Sigmoid colon (tissue), 7 donors: ENCODE data around the gene RPLP2. TPM values are rescaled to one million over a fixed set of nuclear protein-coding genes. Genes with fewer than 3 reads are reported as not detected.

Experiments used
- DNase-seq: peaks from one replicate; pipeline ENCODE4 v3.0.0-alpha.2; 2019
- H3K27ac ChIP-seq, 4 donors: fragments of 200-600 bp; sonication (generic); one replicate each; pipeline ENCODE4 v1.5.1; 2016 to 2019; ENCODE audit warnings: mild to moderate bottlenecking in 1 of 4
- H3K27me3 ChIP-seq, 3 donors: fragments of 200-600 bp; sonication (generic); one replicate each; pipeline ENCODE4 v1.5.1; 2019; ENCODE audit warnings: mild to moderate bottlenecking in 1 of 3
- H3K36me3 ChIP-seq, 4 donors: fragments of 200-600 bp; sonication (generic); one replicate each; pipeline ENCODE4 v1.5.1; 2016 to 2019
- H3K4me1 ChIP-seq, 4 donors: fragments of 200-600 bp; sonication (generic); one replicate each; pipeline ENCODE4 v1.5.1; 2017 to 2019
- H3K4me3 ChIP-seq, 4 donors: fragments of 200-600 bp; sonication (generic); one replicate each; pipeline ENCODE4 v1.5.1; 2017 to 2019; ENCODE audit warnings: mild to moderate bottlenecking in 2 of 4, moderate library complexity in 1 of 4
- H3K9me3 ChIP-seq, 4 donors: fragments of 200-600 bp in 3 of 4; sonication (generic) in 3 of 4; one replicate each; pipeline versions ENCODE4 v1.5.1 to v1.6.1; 2013 to 2019
- CTCF ChIP-seq, 4 experiments: fragments of 450-650 bp in 3 of 4; fragments of 200-600 bp in 1 of 4; IDR thresholded peaks; one replicate each; pipeline ENCODE4 v1.5.1; 2016 to 2019; ENCODE audit warnings: antibody characterized with exemption in 4 of 4, mild to moderate bottlenecking in 3 of 4, moderate library complexity in 2 of 4
- EP300 ChIP-seq, 4 donors: sonication (generic); formaldehyde crosslinking; IDR thresholded peaks; one replicate each; pipeline ENCODE4 v1.6.1; 2017; ENCODE audit warnings: antibody characterized with exemption in 4 of 4
- POLR2A ChIP-seq, 2 donors: fragments of 450-650 bp; IDR thresholded peaks; one replicate each; pipeline ENCODE4 v1.6.1; 2016; ENCODE audit warnings: antibody characterized with exemption in 2 of 2, mild to moderate bottlenecking in 2 of 2, moderate library complexity in 2 of 2
- POLR2AphosphoS5 ChIP-seq, 4 donors: sonication (generic); formaldehyde crosslinking; IDR thresholded peaks; one replicate each; pipeline ENCODE4 v1.6.1; 2017; ENCODE audit warnings: antibody characterized with exemption in 4 of 4
- WGBS, 2 donors: extraction: QIAGEN DNeasy Blood & Tissue Kit; methylation state at CpG; one replicate each; pipeline ENCODE4 v1.1.7; 2013; 5-methylcytosine and 5-hydroxymethylcytosine counted together
- intact Hi-C: fragments of 100-400 bp; cut with DNase I; formaldehyde crosslinking; loops from one replicate; pipeline ENCODE4 v1.15.1; 2023
- polyA plus RNA-seq, 3 donors: library from polyadenylated mRNA; stranded (reverse); fragments of 200-250 nt; gene quantifications; one replicate each; pipeline ENCODE4 v1.2.3, GENCODE V29; 2013
- total RNA-seq, 4 donors: library from RNA; depleted of rRNA; stranded (reverse); fragments of >200 nt; gene quantifications; one replicate each; pipeline ENCODE4 v1.1.0, GENCODE V29; 2016
- donor health status: healthy with polysubstance abuse.
- donor health status: Bipolar disorder and iron deficiency.
- donor health status: healthy.

Gene RPLP2
- total and polyA plus RNA-seq, 7 donors = 405 to 2,533 (median 632) TPM

DNA sequence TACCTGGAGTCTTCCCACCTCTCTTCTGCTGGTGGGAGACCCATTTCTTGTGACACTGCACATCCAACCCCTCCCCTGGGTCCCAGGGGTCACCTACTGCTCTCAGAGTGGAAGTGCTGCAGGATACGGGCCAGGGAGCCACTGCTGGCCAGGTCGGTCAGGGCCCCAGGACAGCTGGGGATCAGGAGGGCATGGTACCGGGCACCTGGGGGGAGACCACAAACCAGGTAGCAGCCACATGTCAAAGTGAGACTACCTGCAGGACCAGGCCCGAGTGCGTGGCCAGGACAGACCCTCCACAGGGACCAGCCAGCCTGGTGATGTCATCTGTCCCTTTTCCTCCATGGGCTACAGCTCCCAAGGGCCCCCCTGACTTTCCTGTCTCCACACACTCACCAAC lies 36.3 kb upstream of the RPLP2 start:
- WGBS, 2 donors = 93 to 95% methylated on average over 5 of the region's 5 CpGs
- no peak overlapping the region for H3K4me3 ChIP-seq
- no peak overlapping the region for H3K27ac ChIP-seq
- DNase-seq = no peak
- no peaks in the 10 kb centered on the region for H3K9me3 ChIP-seq
- TF ChIP-seq CTCF (IDR thresholded peaks at IDR 0.05) (no peak), POLR2A (IDR thresholded peaks at IDR 0.05) (no peak), POLR2AphosphoS5 (IDR thresholded peaks at IDR 0.05) (no peak), EP300 (IDR thresholded peaks at IDR 0.05) (no peak)
- intact Hi-C loops = no loop called here
- H3K36me3 ChIP-seq = peaks cover 0 to 46% (median 16%) of the 10 kb centered on the region in 4 donors
- H3K27me3 ChIP-seq = no peaks in the 10 kb centered on the region
- H3K4me1 ChIP-seq = peaks cover 0 to 39% (median 33%) of the 10 kb centered on the region in 4 donors

DNA sequence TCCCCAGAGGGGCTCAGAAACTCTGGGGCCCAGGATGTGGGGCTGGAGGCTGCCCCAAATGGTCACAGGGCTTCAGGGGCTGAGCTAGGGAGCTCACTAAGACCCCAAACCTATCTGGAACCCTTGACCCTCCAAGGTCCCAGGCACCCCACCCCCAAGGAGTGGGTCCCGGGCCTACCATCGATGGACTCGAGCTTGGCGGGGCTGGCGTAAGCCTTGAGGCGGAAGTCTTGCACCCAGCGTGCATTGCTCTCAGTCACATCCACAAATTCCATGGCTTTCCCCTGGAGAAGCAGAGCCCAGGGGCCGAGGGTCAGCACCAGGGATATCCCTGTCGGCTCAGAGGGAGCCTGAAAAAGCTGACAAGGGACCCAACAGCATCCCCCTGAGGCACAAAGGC lies 35.9 kb upstream of the RPLP2 start:
- DNase-seq = no peak
- 93 to 95% methylated on average over 9 of the region's 9 CpGs for WGBS, 2 donors
- H3K36me3 ChIP-seq = peaks cover 0 to 46% (median 16%) of the 10 kb centered on the region in 4 donors

DNA sequence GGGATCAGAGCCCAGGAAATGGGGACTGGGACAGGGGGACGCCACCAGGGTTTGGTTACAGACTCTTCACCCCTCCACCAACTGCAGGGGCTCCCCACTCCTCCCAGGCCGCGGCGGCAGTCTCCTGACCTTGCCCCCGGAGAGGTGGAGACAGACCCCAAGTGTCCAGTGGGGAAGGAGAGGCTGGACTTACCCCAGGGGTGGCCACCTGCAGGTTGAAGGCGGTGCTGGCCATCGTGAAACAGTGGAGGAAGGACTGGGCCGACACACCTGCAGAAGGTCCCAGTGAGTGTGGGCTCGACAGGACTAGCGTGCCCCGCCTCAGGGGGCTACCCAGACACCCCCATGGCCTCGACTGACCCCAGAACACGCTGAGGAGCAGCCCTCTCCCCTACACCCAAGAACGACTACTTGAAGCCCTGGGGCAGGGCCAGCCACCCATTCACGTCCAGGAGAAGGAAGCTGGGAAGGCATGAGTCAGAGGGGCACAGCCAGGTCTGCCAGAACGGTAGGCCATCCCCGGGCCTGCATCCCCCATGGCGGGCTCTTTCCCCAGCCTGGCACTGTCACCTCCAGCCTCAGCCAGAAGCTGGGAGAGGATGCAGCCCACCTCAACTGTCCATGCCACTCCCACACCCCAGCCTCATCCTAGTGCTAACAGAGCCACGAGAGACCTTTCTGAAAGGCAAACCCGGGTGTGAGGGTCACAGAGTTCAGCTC lies 34.7 kb upstream of the RPLP2 start:
- Histone ChIP-seq H3K4me1 (peaks cover 0 to 53% (median 39%) of the 10 kb centered on the region in 4 donors), H3K27ac (no peak overlapping the region), H3K9me3 (no peaks in the 10 kb centered on the region), H3K4me3 (no peak overlapping the region), H3K36me3 (peaks cover 0 to 39% (median 16%) of the 10 kb centered on the region in 4 donors), H3K27me3 (no peaks in the 10 kb centered on the region)
- peak; percentile 64 for DNase-seq
- TF ChIP-seq POLR2AphosphoS5 (IDR thresholded peaks at IDR 0.05) (no peak), CTCF (IDR thresholded peaks at IDR 0.05) (no peak), POLR2A (IDR thresholded peaks at IDR 0.05) (no peak), EP300 (IDR thresholded peaks at IDR 0.05) (no peak)
- intact Hi-C loops = no loop called here
- 71 to 80% methylated on average over 20 of the region's 20 CpGs for WGBS, 2 donors

More for the DNA sequence above, 35.9 kb upstream of the RPLP2 start:
- intact Hi-C loops = no loop called here
- H3K4me3 ChIP-seq = no peak overlapping the region
- peaks cover 0 to 43% (median 35%) of the 10 kb centered on the region in 4 donors for H3K4me1 ChIP-seq
- no peaks in the 10 kb centered on the region for H3K9me3 ChIP-seq
- TF ChIP-seq EP300 (IDR thresholded peaks at IDR 0.05) (no peak), POLR2AphosphoS5 (IDR thresholded peaks at IDR 0.05) (no peak), POLR2A (IDR thresholded peaks at IDR 0.05) (no peak), CTCF (IDR thresholded peaks at IDR 0.05) (no peak)
- H3K27ac ChIP-seq = no peak overlapping the region
- no peaks in the 10 kb centered on the region for H3K27me3 ChIP-seq

DNA sequence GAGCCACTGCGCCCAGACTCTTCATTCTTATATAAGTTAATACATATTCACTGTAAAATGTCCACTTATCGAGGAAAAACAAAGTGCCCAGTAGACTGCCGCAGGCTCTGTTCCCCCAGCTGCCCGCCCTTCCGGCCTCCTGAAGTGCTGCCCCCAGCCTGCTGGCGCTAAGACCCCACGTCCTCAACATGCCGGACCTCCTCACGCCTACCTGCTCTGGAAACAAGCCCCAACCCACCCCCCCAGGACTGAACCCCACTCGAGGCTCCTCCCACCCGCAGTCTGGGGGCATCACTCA lies 33.6 kb upstream of the RPLP2 start:
- peak overlapping the region in 2 of 4 donors; percentile 84 to 86 for H3K27ac ChIP-seq
- intact Hi-C loops = no loop called here
- H3K4me1 ChIP-seq = peaks cover 0 to 54% (median 39%) of the 10 kb centered on the region in 4 donors
- TF ChIP-seq CTCF (IDR thresholded peaks at IDR 0.05) (no peak), POLR2AphosphoS5 (IDR thresholded peaks at IDR 0.05) (no peak), POLR2A (IDR thresholded peaks at IDR 0.05) (no peak), EP300 (IDR thresholded peaks at IDR 0.05) (no peak)
- H3K36me3 ChIP-seq = peaks cover 0 to 27% (median 7%) of the 10 kb centered on the region in 4 donors
- 21 to 48% methylated on average over 11 of the region's 11 CpGs for WGBS, 2 donors
- peak overlapping the region; percentile 71 to 99 (median 84) for H3K4me3 ChIP-seq
- no peaks in the 10 kb centered on the region for H3K27me3 ChIP-seq
- no peak for DNase-seq
- H3K9me3 ChIP-seq = no peaks in the 10 kb centered on the region
